Panc1 (cell line): ENCODE results near the gene NFATC2. TPM values are rescaled to one million over a fixed set of nuclear protein-coding genes. Genes with fewer than 3 reads are reported as not detected.

ENCODE experiments used
- ATAC-seq: fragments of 200-7000 bp; cut with Tn5 transposase; 2 replicates; pipeline ENCODE4 v1.9.1; 2020; ENCODE audit warnings: mild to moderate bottlenecking, moderate library complexity
- BruUV-seq: library from RNA; stranded (reverse); fragments of 400-500 nt; replicated peaks from 2 replicates; lab custom pipeline; 2021; lab: Mats Ljungman, UMichigan
- CTCF ChIA-PET: fragments of 300-600 bp; sonication (Branson Sonifier 250); formaldehyde crosslinking; loops from one replicate; lab custom pipeline; 2022; ENCODE audit warnings: antibody characterized with exemption; lab: Charles Lee
- POLR2A ChIA-PET: fragments of 300-600 bp; sonication (Branson Sonifier 250); formaldehyde crosslinking; loops from one replicate; lab custom pipeline; 2022; ENCODE audit warnings: antibody characterized with exemption; lab: Charles Lee
- DNase-seq: peaks from one replicate; pipeline ENCODE4 v3.0.0-alpha.2; 2010; ENCODE audit warnings: low read depth, low spot score
- H3K27ac ChIP-seq: 2 replicates; pipeline ENCODE4 v1.5.1; 2011; ENCODE audit warnings: mild to moderate bottlenecking, low read length, inconsistent platforms
- H3K27me3 ChIP-seq: fragments of 200-500 bp; sonication (Bioruptor generic); 2 replicates; pipeline ENCODE4 v1.6.0; 2014; ENCODE audit warnings: low read length, inconsistent platforms; ENCODE audit not compliant: control insufficient read depth, insufficient read depth
- H3K36me3 ChIP-seq: fragments of 200-500 bp; sonication (Bioruptor generic); 2 replicates; pipeline ENCODE4 v1.5.1; 2014; ENCODE audit warnings: inconsistent platforms, mild to moderate bottlenecking, low read length, moderate library complexity; ENCODE audit not compliant: control insufficient read depth, insufficient read depth
- H3K4me1 ChIP-seq: 2 replicates; pipeline ENCODE4 v1.5.1; 2011; ENCODE audit warnings: inconsistent platforms, mild to moderate bottlenecking, low read length, moderate library complexity; ENCODE audit not compliant: control insufficient read depth, insufficient read depth
- H3K4me3 ChIP-seq, 2 experiments: 2 replicates each; pipeline ENCODE4 v1.5.1; 2011 to 2012; ENCODE audit warnings: low read depth in 2 of 2, low read length in 2 of 2, mild to moderate bottlenecking in 2 of 2, inconsistent platforms in 1 of 2, moderate library complexity in 1 of 2
- H3K9me3 ChIP-seq: fragments of 200-500 bp; sonication (Bioruptor generic); 2 replicates; pipeline ENCODE4 v1.5.1; 2014; ENCODE audit warnings: low read depth, mild to moderate bottlenecking, inconsistent platforms, low read length, moderate library complexity; ENCODE audit not compliant: control insufficient read depth, insufficient read depth
- POLR2AphosphoS5 ChIP-seq: IDR thresholded peaks from 2 replicates; pipeline ENCODE4 v1.6.1; 2012; ENCODE audit warnings: mild to moderate bottlenecking, low read depth, low read length, moderate library complexity
- REST ChIP-seq, 2 experiments: IDR thresholded peaks; 2 replicates each; pipeline ENCODE4 v1.6.1; 2011 to 2012; ENCODE audit warnings: low read depth in 2 of 2, control low read depth in 1 of 2, low read length in 1 of 2, mild to moderate bottlenecking in 1 of 2, moderate library complexity in 1 of 2; ENCODE audit not compliant: insufficient read depth in 1 of 2
- SIN3A ChIP-seq: IDR thresholded peaks from 2 replicates; pipeline ENCODE4 v1.6.1; 2012; ENCODE audit warnings: low read depth, mild to moderate bottlenecking, low read length, moderate library complexity, borderline replicate concordance; ENCODE audit not compliant: insufficient read depth
- TCF7L2 ChIP-seq: IDR thresholded peaks from 2 replicates; pipeline ENCODE4 v1.6.1; 2011; ENCODE audit warnings: mild to moderate bottlenecking, low read depth, low read length, inconsistent platforms
- in situ Hi-C: cut with HindIII; loops from 2 replicates; pipeline ENCODE4 v1.10.0; 2016; ENCODE audit warnings: low sequenced_read_pairs, low pct_unique_long_range_greater_than_20kb
- intact Hi-C: fragments of 100-400 bp; cut with micrococcal nuclease; formaldehyde crosslinking; loops from one replicate; pipeline ENCODE4 v1.10.0; 2022; ENCODE audit not compliant: unreplicated experiment
- microRNA-seq: library from miRNA; unstranded; fragments of <30 nt; microRNA quantifications from one replicate; pipeline ENCODE4 v1.1.0, GENCODE V29; 2020; ENCODE audit not compliant: unreplicated experiment
- total RNA-seq: library from RNA; stranded (reverse); gene quantifications from one replicate; pipeline ENCODE4 v1.2.1, GENCODE V29; 2021; ENCODE audit not compliant: unreplicated experiment
- TF ChIP-seq, protein P1 (sequence below): fragments of 450-650 bp; IDR thresholded peaks from 2 replicates; pipeline ENCODE4 v1.5.1; 2017; ENCODE audit warnings: mild to moderate bottlenecking

The NFATC2 gene
- total RNA-seq, 1 experiment from 2014 or later = 10.6 TPM

GRCh38 chr20:51337126-51337805, 205.3 kb downstream of the NFATC2 start:
- intact Hi-C loops = no loop called here
- TF ChIP-seq SIN3A (no peak), REST (IDR thresholded peaks at IDR 0.05; ENCODE audit: insufficient read depth in 1 of 2, low read depth in 2 of 2, low read length in 1 of 2) (no peak), POLR2AphosphoS5 (no peak), TCF7L2 (no peak)
- TF ChIP-seq, protein P1, sequence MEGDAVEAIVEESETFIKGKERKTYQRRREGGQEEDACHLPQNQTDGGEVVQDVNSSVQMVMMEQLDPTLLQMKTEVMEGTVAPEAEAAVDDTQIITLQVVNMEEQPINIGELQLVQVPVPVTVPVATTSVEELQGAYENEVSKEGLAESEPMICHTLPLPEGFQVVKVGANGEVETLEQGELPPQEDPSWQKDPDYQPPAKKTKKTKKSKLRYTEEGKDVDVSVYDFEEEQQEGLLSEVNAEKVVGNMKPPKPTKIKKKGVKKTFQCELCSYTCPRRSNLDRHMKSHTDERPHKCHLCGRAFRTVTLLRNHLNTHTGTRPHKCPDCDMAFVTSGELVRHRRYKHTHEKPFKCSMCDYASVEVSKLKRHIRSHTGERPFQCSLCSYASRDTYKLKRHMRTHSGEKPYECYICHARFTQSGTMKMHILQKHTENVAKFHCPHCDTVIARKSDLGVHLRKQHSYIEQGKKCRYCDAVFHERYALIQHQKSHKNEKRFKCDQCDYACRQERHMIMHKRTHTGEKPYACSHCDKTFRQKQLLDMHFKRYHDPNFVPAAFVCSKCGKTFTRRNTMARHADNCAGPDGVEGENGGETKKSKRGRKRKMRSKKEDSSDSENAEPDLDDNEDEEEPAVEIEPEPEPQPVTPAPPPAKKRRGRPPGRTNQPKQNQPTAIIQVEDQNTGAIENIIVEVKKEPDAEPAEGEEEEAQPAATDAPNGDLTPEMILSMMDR = no peak
- Histone ChIP-seq H3K4me3 (no peak overlapping the region), H3K36me3 (no peaks in the 10 kb centered on the region), H3K4me1 (no peaks in the 10 kb centered on the region), H3K27me3 (0 out of 2 replicates have a peak, but pooled peaks cover 3% of the 10 kb centered on the region), H3K27ac (no peak overlapping the region), H3K9me3 (no peaks in the 10 kb centered on the region)
- ChIA-PET POLR2A (no interaction called here), CTCF (no interaction called here)
- ATAC-seq (no peak), DNase-seq (no peak)
- no TSS peak for BruUV-seq
- in situ Hi-C loops = no loop called here

Small RNA genes within 50 kb of the gene (microRNA-seq; reads per million reads assigned to microRNA genes)
- not detected for gene MIR3194

Other genes starting within 250 kb of the NFATC2 start
- 8.7 TPM for gene ATP9A, start 225.7 kb upstream of the NFATC2 start, total RNA-seq